HG03469 (cell line): ENCODE data around the gene BCL6B.
"Not testable (repeated sequence)": the region's sequence is repeated elsewhere in the genome, so short reads cannot be mapped to it uniquely, and the experiment has no call there.

ENCODE experiments used
- ATAC-seq: cut with Tn5 transposase; IDR thresholded peaks from one replicate; pipeline ENCODE4 v1.9.1; 2021; ENCODE audit warnings: mild to moderate bottlenecking, moderate library complexity, moderate number of reproducible peaks; ENCODE audit not compliant: unreplicated experiment

BCL6B gene

DNA sequence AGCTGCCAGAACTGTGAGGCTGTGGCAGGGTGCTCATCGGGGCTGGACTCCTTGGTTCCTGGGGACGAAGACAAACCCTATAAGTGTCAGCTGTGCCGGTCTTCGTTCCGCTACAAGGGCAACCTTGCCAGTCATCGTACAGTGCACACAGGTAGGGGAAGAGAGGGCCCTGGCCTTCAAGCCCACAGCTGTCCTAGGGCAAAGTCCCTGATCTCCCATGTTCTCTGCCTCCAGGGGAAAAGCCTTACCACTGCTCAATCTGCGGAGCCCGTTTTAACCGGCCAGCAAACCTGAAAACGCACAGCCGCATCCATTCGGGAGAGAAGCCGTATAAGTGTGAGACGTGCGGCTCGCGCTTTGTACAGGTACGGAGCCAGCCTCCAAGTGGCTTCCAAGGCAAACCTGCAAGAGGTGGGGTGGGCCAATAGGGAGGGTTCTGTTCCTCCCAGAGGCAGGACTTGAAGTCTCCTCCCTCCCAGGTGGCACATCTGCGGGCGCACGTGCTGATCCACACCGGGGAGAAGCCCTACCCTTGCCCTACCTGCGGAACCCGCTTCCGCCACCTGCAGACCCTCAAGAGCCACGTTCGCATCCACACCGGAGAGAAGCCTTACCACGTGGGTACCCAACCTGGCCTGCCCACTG lies 3.7 kb downstream of the BCL6B start:
- no peak for ATAC-seq

DNA sequence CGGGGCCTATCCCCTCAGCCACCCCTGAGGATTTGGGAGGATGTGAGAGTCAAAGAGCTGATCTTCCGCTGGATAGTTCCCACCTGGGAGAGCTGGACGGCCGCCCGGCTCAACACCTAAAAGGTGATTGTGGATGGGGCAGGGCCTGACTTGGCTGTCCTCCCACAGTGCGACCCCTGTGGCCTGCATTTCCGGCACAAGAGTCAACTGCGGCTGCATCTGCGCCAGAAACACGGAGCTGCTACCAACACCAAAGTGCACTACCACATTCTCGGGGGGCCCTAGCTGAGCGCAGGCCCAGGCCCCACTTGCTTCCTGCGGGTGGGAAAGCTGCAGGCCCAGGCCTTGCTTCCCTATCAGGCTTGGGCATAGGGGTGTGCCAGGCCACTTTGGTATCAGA lies 4.5 kb downstream of the BCL6B start:
- no peak for ATAC-seq

DNA sequence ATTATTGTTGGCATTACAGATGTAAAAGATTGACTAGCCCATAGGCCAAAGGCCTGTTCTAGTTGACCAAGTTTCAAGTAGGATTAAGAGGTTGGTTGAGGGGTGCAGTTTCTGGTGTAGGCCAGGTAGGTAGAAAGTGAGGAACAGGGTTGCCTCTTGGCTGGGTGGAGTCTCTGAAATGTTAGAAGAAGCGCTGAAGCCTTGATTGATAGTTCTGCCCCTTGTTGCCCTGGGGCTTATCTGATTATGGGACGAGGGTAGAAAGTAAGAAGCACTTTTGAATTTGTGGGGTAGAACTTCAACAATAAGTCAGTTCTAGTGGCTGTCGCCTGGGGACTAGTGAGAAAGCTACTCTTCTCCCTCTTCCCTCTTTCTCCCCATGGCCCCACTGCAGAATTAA lies 6.2 kb downstream of the BCL6B start:
- no peak for ATAC-seq

DNA sequence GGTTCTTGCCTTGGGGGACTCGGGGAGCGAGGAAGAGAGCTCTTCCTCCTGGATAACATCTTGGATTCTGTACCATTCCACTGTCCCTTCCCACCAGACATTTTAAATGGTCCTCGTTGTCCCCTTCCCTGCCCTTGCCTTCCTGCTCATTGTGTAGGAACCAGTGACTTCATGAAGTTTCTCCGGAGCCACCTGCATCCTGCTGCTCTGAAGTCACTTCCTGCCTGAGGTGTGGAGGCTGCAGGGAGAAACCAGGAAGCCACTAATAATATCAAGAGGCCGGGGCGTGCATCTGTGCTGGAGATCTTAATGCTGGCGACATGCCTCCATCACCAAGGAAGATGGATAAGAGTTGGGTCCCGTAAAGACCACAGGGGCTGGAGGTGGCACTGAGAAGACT lies 6.8 kb downstream of the BCL6B start:
- no peak for ATAC-seq

DNA sequence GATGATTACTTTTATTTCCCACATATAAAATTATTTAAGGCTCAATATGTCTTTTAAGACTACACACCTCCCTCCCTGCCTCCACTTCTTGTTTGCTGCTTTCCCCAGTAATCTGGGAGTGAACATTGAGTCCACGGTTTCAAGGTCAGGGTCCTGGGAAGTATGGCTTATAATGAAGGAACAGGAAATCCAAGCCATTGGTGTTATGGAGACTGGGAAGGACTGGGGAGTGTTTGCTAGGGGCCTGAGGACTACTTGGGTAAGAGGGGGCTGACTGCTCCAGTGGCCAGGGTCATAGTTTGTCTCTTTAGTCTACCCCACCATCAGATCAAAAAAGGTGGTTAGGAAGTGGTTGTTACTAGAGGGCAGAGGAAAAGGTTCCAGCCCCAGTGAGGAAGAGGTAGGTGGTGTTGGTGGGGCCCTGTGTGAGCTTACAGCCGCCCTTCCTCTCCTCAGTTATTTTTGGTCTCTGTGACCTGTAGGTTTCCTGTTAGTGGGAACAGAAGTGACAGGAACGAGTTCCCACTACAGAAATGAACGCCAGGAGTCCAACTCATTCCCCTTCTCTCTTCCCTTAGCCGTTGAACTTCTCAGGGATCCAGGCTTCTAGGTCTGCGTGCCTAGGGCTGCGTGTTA lies 12.2 kb downstream of the BCL6B start:
- no peak for ATAC-seq

DNA sequence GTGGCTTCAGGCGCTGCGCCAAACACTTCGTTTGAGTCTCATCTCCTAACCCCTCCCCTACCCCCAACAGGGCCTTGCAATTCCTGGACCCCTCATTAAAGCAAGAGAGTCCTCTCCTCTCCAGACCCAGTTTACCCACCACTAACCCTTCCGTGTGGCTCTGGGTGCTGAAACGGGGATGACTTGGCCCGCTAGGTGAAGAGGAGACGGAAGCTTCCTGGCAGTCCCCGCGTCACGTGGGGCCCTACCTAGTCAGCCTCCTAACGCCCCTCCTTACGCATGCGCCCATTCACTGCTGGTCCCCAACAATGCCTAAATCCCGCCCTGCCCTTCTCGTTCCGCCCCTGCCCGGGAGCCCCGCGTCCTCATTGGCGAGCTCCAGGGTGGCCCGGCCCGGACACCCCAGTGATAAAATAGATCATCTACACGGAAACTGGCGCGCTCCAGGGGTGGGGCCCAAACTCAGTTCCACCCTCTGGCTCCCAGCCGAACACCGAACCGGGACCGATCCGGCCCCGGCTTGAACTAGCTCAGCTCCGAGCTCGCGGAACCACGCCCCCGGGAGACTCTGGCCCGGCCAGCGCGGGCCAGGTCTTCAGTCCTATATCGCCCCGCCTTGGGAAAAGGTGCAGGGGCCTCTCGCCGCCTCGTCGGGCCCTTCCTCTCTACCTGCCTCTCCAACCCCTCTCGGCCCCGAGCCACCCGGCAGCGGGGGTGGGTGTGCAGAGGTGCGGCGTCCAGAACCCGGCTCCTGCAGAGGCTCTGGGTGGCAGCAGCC lies 12.9 kb downstream of the BCL6B start, which contains the start of gene SLC16A13:
Gene SLC16A13 (plus strand): TSS at position 425 of the 778 bp plus-strand sequence. CDS start 368 bp downstream, outside the sequence.
- peak; percentile 72 for ATAC-seq

DNA sequence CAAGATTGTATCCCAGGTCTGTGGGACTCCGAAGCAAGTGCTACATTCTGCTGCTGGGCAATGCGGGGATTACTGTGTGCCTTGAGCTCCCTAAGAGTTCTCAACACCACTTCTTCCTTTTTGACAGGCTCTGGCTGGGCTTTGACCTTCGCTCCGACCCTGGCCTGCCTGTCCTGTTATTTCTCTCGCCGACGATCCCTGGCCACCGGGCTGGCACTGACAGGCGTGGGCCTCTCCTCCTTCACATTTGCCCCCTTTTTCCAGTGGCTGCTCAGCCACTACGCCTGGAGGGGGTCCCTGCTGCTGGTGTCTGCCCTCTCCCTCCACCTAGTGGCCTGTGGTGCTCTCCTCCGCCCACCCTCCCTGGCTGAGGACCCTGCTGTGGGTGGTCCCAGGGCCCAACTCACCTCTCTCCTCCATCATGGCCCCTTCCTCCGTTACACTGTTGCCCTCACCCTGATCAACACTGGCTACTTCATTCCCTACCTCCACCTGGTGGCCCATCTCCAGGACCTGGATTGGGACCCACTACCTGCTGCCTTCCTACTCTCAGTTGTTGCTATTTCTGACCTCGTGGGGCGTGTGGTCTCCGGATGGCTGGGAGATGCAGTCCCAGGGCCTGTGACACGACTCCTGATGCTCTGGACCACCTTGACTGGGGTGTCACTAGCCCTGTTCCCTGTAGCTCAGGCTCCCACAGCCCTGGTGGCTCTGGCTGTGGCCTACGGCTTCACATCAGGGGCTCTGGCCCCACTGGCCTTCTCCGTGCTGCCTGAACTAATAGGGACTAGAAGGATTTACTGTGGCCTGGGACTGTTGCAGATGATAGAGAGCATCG lies 15.4 kb downstream of the BCL6B start:
- ATAC-seq = no peak

DNA sequence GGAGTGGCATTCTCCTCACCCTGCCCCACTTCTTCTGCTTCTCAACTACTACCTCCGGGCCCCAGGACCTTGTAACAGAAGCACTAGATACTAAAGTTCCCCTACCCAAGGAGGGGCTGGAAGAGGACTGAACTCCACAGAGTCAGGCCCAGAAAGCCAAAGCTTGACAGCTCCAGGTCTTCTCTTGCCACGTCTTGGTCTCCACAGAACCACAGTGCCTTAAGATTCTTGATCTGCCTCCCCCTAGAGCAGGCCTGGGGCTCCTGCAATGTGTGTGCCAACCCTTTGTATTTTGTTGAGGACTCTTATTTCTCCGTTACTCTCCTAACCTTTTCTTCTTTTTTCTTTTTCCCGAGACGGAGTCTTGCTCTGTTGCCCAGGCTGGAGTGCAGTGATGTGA lies 17.0 kb downstream of the BCL6B start:
- ATAC-seq = no peak

DNA sequence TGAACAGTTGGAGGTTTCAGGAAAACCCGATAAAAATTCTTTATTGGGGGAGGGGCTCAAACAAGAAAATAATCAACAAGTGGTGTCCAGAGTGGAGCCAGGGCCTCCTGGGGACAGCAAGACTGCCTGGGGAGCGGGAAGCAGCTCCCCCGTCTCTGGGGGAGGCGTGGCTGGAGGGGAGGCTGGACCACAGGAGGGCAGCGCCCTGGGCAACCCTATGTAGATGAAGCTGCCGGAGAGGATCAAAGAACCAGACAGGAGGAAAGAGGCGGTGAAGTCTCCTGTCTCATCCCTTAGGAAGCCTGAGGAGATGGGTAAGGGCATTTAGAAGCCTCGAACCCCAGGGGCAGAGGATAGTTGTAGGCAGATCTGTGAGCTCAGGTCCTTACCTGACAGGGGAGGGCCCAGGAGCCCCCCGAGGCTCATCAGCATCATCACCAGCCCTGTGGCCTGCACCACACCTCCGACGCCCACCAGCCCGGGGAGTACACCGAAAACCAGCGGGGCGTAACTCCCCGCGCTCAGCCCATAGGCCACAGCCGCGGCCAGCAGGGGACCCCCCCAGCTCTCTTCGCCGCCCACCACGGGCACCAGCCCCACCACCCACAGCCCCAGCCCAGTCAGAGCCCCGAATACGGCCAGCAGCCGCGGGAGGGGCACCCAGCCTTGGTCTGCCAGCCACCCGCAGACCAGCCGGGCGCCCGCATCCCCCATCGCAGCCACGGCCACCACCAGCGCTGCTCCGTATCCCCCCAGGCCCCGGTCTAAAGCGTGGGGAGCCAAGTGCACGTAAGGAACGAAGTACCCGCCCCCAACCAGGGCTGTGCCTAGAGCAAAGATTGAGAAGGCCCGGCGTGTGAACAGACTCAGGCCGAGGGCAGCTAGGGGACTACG lies 19.0 kb downstream of the BCL6B start:
- ATAC-seq = no peak

DNA sequence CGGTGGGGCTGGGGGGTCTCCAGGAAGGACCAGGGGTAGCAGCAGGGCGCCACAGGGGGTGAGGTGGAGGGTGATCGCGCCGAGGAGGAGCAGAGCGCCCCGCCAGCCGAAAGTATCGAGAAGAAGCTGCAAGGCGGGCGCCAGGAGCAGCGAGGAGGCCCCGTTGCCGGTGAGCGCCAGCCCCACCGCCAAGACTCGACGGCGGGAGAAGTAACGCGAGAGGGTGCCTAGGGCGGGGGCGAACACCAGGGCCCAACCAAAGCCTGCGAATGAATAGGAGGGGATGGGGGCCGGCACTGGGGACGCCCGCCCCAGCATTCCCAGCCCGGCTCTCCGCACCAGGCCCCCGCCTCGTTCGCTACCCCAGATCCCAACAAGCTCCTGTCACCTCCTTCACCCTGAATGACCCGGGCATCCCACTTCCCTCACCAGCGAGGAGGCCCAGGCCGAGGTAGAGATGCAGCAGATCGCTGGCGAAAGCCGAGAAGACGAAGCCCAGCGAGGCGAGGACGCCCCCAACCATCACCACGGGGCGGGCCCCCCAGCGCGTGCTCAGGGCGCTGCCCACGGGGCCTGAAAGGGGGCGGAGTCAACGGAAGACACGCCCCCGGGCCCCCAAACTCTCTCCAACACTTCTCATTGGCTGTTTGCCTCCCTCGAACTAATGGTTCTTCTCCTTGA lies 19.8 kb downstream of the BCL6B start:
- ATAC-seq = no peak

DNA sequence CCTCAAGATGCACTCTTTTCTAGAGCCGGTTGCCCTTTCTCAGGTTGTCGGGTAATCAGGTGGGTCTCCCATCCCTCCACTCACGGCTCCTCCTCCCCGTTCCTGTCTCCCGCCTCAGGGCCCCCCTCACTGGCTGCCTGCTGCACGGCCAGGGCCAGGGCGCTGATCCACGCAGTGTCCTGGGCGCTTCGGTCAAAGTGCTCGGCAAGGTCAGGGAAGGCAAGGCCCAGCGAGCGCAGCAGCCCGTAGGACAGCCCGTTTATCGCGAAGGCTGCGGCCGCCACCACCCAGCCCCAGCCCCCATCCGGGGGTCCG lies 20.3 kb downstream of the BCL6B start:
- ATAC-seq = no peak

DNA sequence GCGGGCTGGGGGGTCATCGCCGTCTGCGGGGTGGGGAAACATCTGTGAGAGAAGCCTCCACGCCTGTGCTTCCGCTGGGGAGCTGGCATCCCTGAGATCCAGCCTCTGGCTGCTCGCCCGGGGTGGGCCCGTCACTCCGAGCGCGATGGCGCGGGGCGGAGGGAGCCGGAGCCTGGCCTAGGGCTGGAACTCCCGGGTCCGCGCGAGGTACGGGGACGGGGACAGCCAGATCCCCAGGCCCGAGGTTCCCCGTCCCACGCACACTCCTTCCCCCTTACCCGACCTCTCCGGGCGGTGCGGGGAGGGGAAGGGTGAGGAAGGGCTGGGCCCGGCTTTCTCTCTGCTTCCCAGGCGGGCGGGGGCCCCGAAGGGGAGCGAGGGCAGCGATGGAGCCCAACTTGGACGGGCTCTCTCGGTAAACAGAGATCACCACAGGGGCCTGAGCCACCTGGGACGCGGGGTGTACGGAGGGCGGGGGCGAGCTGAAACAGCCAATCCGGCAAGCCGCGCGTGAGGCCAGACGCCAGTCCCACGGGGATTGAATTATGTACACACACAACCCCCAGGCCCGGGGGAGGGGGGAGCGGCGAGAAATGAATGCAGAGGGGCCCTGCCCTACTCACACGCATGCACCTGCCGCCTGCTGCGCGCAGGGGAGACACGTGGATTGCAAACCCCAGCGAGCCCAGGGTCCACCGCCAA lies 20.8 kb downstream of the BCL6B start, which contains the start of gene SLC16A11:
Gene SLC16A11 (minus strand): TSS at position 596 of the 702 bp plus-strand sequence. CDS start 579 bp downstream, at position 17.
- ATAC-seq = no peak

DNA sequence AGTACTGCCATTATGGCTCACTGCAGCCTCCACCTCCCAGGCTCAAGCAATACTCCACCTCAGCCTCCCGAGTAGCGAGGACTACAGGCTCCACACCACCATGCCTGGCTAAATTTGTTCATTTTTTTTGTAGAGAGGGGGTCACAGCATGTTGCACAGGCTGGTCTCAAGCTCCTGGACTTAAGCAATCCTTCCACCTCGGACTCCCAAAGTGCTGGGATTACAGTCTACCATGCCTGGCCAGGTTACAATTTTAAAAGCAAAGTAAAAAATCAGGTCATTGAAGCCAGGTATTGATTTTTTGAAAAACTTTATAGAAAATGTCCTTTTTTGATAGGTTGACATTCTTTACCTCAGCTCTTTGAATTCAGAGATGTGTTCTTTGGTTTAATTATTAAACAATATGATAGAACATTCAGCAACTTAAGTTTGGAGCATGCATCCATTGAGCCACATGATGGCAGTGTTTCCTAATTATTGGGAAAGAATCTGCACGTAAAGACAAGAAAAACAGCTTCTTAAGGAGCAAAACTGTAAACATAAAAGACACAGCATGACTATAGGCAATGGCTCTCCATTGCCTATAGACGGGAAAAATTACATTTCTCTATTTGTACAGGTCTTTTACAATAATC lies 22.8 kb downstream of the BCL6B start:
- ATAC-seq = no peak

DNA sequence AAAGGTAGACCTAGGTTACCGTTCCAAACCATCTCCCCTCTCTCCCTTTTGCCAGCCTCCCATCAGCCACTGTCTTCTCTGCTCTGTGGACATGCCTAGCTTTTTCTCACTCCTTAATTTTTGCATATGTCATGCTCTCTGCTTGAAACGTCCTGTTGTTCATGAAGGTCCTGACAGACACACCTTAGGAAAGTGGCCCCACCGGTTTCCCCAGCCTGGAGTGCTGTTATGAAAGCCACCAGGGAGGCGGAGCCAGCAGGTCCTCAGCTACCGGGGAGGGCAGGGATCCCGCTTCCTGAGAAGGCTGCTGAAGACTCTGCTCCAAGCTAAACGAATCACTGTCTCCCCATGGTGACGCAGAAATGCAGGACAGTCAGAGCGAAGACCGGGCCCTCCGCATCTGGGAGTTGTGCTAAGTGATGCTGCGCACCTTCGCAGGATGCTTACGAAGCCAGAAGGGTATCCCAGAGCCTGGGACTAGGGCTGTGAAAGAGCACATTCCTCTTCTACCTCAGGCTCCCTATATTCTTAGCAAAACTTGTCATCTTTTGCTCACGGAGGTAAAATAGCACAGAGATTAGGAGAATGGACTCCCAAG lies 23.4 kb downstream of the BCL6B start:
- no peak for ATAC-seq

DNA sequence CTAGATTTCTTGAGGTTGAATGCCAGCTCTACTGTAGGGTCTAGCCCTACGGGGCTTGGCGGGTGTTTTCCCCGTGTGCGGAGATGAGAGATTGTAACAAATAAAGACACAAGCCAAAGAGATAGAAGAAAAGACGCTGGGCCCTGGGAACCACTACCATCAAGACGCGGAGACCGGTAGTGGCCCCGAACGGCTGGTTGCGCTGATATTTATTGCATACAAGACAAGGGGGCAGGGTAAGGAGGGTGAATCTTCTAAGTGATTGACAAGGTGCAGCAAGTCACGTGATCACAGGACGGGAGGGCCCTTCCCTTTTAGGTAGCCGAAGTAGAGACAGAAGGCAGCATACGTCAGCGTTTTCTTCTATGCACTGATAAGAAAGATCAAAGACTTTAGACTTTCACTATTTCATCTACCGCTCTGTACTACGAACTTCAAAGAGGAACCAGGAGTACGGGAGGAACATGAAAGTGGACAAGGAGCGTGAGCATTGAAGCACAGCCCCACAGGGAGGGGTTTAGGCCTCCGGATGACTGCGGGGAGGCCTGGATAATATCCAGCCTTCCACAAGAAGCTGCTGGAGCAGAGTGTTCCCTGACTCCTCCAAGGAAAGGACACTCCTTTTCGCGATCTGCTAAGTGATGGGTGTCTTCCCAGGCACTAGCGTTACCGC lies 24.0 kb downstream of the BCL6B start:
- not testable (repeated sequence) for ATAC-seq

DNA sequence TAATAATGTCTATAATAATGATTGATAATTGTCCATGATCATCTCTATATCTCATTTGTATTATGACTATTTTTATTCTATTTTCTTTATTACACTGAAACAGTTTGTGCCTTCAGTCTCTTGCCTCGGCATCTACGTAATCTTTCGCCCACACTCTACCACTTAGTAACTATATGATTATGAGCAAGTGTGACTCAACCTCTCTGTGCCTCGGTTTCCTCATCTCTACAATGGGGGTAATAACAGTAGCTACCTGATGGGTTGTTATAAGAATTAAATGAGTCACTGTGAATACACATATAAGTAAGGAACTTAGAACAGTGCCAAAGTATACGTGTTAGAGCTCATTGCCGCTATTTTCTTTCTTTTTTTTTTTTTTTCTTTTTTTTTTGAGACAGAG lies 24.7 kb downstream of the BCL6B start:
- ATAC-seq = no peak

DNA sequence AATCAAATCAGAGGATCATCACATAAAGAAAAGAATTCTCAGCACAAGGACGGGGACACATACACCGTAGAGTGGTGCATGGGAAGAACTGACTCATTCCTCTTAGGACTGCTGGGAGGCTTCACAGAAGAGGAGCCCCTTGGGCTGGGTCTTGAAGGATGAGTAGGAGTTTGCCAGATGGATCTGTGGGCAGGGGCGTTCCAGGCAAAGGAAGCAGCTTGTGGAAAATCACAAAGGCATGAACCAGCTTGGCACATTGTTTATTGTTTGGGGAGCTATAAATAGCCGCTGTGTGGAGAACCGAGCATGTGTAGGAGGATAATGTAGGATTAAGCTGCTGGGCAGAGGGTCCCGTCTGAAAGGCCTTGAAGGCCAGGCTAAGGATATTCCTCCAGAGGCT lies 26.1 kb downstream of the BCL6B start:
- no peak for ATAC-seq
